HG02884 (cell line): ENCODE data around the gene MXD1.

ENCODE experiments used
- ATAC-seq: cut with Tn5 transposase; IDR thresholded peaks from one replicate; pipeline ENCODE4 v1.9.1; 2021; ENCODE audit warnings: mild to moderate bottlenecking, moderate library complexity; ENCODE audit not compliant: unreplicated experiment

Gene MXD1

GRCh38 chr2:69975853-69976462 is 61.0 kb downstream of the MXD1 start:
- no peak for ATAC-seq

DNA sequence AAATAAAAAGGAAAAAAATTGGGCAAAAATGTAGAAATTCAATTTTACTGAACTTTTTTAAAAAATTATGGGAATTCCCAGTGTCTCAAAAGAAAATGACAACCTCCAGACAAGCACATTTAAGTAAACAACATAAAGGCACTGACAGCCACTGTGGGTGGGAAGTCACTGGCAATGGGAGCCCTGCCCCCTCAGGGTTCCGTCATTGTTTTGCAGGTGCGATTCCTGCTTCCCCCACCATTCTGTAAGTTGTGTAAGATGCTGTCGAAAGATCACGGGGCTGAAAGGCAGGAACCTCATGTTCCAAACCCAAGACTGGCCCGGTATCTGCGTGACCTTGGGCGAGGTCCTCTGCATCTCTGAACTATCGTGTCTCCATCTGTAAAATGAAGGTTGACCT is 62.3 kb downstream of the MXD1 start:
- no peak for ATAC-seq

DNA sequence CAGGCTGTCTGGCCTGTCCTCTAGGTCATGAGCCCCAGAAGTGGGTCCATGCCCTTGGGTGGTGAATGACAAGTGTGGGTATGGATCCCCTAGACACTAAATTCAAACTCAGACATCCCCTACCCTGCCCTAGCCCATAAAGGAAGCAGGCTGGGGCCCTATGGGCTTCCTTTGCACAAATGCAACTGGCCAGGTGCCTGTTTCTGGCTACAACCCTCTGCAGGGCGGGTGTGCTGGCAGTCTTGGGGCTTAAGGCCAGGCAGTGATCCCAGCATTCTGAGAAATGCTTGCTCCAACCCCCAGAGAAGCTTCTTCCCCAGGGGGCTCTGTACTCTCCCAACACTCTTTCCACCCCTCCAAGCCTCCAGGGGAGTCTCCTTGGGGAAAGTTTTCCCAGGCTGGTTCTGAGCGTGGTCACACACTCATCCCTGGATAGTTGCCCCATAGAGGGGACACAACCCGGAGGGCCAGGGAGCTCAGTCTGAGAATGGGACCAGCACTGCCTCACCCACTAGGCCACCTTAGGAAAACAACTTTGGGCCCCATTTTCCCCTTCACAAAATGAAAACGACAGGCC is 63.1 kb downstream of the MXD1 start:
- ATAC-seq: no peak

- no peak for ATAC-seq
Observed at GRCh38 chr2:69979902-69980807, 65.2 kb downstream of the MXD1 start.

- no peak for ATAC-seq
Observed at GRCh38 chr2:69983392-69983966, 68.6 kb downstream of the MXD1 start.

DNA sequence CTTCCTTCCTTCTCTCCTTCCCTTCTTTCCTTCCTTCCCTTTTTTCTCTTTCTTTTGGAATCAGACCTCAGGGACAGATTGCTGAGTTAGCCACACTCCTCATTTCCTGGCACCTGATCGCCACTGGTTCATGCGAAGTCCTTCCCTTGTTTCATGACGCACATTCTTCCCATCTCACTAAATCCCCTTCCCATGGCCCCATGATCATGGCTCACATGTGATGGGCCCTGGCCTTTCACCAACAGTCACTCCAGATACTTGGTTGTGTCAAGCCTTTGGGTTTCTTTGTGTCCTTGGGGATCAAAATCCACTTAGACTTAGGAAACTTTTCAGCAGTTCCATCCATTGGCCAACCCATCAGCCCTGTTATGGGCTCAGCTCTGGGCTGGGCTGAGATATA is 70.3 kb downstream of the MXD1 start:
- no peak for ATAC-seq

- no peak for ATAC-seq
Observed at GRCh38 chr2:69985688-69986087, 70.8 kb downstream of the MXD1 start.

- ATAC-seq: no peak
Observed at GRCh38 chr2:69986691-69987090, 71.8 kb downstream of the MXD1 start.

DNA sequence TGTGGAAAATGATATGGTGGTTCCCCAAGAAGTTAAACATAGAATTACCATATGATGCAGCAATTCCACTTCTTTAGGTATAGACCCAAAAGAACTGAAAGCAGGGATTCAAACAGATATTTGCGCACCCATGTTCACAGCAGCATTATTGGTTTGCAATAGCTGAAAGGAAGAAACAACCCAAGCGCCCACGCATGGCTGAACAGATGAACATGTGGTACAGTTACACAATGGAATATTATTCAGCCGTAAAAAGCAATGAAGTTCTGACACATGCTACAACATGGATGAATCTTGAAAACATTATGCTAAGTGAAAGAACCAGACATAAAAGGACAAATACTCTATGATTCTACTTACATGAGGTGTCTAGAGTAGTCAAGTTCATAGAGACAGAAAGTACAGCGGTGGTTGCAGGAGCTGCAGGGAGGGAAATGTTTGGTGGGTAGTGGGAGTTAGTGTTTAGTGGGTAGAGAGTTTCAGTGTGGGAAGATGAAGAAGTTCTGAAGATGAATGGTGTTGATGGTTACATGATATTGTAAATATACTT is 73.3 kb downstream of the MXD1 start:
- ATAC-seq: no peak

GRCh38 chr2:69989009-69989408 is 74.1 kb downstream of the MXD1 start:
- no peak for ATAC-seq

DNA sequence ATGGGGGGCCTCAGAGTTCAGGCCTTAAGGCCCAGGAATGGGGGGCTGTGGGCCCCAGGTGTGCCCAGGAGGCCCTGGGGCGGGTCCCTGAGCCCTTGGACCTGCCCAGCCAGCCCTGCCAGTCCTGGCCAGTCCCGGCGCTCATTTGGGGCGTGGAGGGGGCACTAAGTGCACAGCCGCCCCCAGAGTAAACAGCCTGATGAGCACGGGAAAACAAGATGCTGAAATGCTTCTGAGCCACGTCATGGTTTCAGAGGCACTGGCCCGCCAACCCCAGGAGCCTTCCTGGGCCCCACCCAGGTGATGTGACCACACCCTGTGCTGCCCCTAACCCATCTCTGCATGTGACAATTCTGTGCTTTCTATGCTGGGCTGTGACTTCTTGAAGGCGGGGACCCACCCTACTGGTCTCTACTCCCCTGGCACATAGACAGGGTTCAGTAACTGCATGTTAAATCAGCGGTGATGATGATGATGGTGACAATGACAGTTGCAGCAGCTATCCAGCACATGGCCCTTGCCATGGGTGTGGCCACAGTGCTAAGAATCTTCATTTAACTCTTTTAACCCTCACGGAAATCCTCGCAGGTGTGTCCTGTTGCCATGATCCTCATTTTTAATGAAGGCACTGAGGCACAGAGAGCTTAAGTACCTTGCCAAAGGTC is 74.7 kb downstream of the MXD1 start:
- no peak for ATAC-seq
